Right lung (tissue), 5 donors: ENCODE measurements around the gene ARSA. TPM values are rescaled to one million over a fixed set of nuclear protein-coding genes. Genes with fewer than 3 reads are reported as not detected.
"Not testable (repeated sequence)": the region's sequence is repeated elsewhere in the genome, so short reads cannot be mapped to it uniquely, and the experiment has no call there.

Experiments
- DNase-seq, 2 donors: peaks; one replicate each; pipeline ENCODE4 v3.0.0-alpha.2; 2013
- polyA plus RNA-seq, 5 donors: library from polyadenylated mRNA; unstranded; fragments of 120-200 nt; gene quantifications; one replicate each; pipeline versions ENCODE4 v1.2.1 to v1.2.3, GENCODE V29; 2013; ENCODE audit warnings: inconsistent platforms in 1 of 5, low replicate concordance in 1 of 5; ENCODE audit not compliant: insufficient read length in 5 of 5, insufficient read depth in 1 of 5

Gene ARSA
- polyA plus RNA-seq, 5 donors: 14.2 to 27.7 (median 18.1) TPM

GRCh38 chr22:50622723-50623327 lies 5.1 kb downstream of the ARSA start:
- no peak for DNase-seq

- no peak for DNase-seq
Observed at GRCh38 chr22:50621948-50622722, 5.8 kb downstream of the ARSA start.

GRCh38 chr22:50621356-50621880 lies 6.5 kb downstream of the ARSA start:
- DNase-seq: no peak

GRCh38 chr22:50620593-50621355 lies 7.2 kb downstream of the ARSA start:
- DNase-seq: peak in 1 of 2 donors; percentile 73

- not testable (repeated sequence) for DNase-seq
Observed at GRCh38 chr22:50614296-50614695, 13.7 kb downstream of the ARSA start.

- no peak for DNase-seq
Observed at GRCh38 chr22:50613291-50613981, 14.5 kb downstream of the ARSA start.

- DNase-seq: no peak
Observed at GRCh38 chr22:50612528-50613221, 15.3 kb downstream of the ARSA start.

GRCh38 chr22:50612168-50612527 lies 15.8 kb downstream of the ARSA start:
- no peak for DNase-seq

- no peak for DNase-seq
Observed at GRCh38 chr22:50611341-50612060, 16.5 kb downstream of the ARSA start.

- no peak for DNase-seq
Observed at GRCh38 chr22:50610581-50610980, 17.4 kb downstream of the ARSA start.

- no peak for DNase-seq
Observed at GRCh38 chr22:50610041-50610451, 17.9 kb downstream of the ARSA start.

- DNase-seq: no peak
Observed at GRCh38 chr22:50609599-50609998, 18.4 kb downstream of the ARSA start.

GRCh38 chr22:50608996-50609395 lies 19.0 kb downstream of the ARSA start:
- DNase-seq: no peak

GRCh38 chr22:50608058-50608840 lies 19.7 kb downstream of the ARSA start:
- not testable (repeated sequence) for DNase-seq

- DNase-seq: no peak
Observed at GRCh38 chr22:50607659-50608020, 20.3 kb downstream of the ARSA start.

GRCh38 chr22:50606946-50607658 lies 20.9 kb downstream of the ARSA start:
- DNase-seq: no peak

GRCh38 chr22:50606165-50606945 lies 21.6 kb downstream of the ARSA start:
- no peak for DNase-seq

GRCh38 chr22:50605613-50606074 lies 22.3 kb downstream of the ARSA start:
- DNase-seq: no peak
